ENCODE measurements around the gene ZEB2. TPM values are rescaled to one million over a fixed set of nuclear protein-coding genes. Genes with fewer than 3 reads are reported as not detected.

The ZEB2 gene
- total and polyA plus RNA-seq, 4 donors = 7.6 to 39.6 (median 22.2) TPM

- Histone ChIP-seq H3K4me3 (ENCODE audit: low read depth in 1 of 3, low read length in 3 of 3) (no peak overlapping the region), H3K27ac (ENCODE audit: low read depth in 1 of 2, low read length in 2 of 2) (peak overlapping the region in 1 of 2 donors; percentile 48), H3K9ac (ENCODE audit: low read depth in 1 of 2, low read length in 2 of 2) (no peak overlapping the region), H3K9me3 (ENCODE audit: control insufficient read depth in 4 of 4, low read length in 3 of 4) (no peaks in the 10 kb centered on the region), H3K27me3 (ENCODE audit: control insufficient read depth in 4 of 4, insufficient read depth in 4 of 4, low read length in 3 of 4) (no peaks in the 10 kb centered on the region), H3K36me3 (ENCODE audit: control insufficient read depth in 4 of 4, insufficient read depth in 3 of 4, low read depth in 1 of 4, low read length in 3 of 4) (peaks cover 0 to 3% (median 0%) of the 10 kb centered on the region in 4 donors), H3K4me1 (ENCODE audit: control insufficient read depth in 4 of 4, insufficient read depth in 4 of 4, low read length in 3 of 4) (peaks cover 0 to 4% (median 2%) of the 10 kb centered on the region in 4 donors)
- DNase-seq (ENCODE audit: low spot score) = no peak
- WGBS = 24% methylated on average over 2 of the region's 2 CpGs
- TF ChIP-seq RXRA (IDR thresholded peaks at IDR 0.05) = peak; percentile 43 to 74
- TF ChIP-seq ATF3 (IDR thresholded peaks at IDR 0.05) = peak; percentile 45
- peak in 1 of 2 donors; percentile 58 for TF ChIP-seq JUND (IDR thresholded peaks at IDR 0.05)
- TF ChIP-seq MAX (IDR thresholded peaks at IDR 0.05) = peak; percentile 56
- peak; percentile 57 for TF ChIP-seq HNF4G (IDR thresholded peaks at IDR 0.05)
- peak; percentile 64 for TF ChIP-seq SP1 (IDR thresholded peaks at IDR 0.05)
- peak; percentile 39 for TF ChIP-seq YY1 (IDR thresholded peaks at IDR 0.05)
- TF ChIP-seq CTCF (IDR thresholded peaks at IDR 0.05; ENCODE audit: low read depth, low read length, missing input control) = no peak
- TF ChIP-seq FOXA1 (IDR thresholded peaks at IDR 0.05) = no peak
- peak; percentile 34 for TF ChIP-seq ZBTB33 (IDR thresholded peaks at IDR 0.05)
- no peak for TF ChIP-seq EGR1 (IDR thresholded peaks at IDR 0.05; ENCODE audit: low read depth in 2 of 2)
- TF ChIP-seq NR2F2 (IDR thresholded peaks at IDR 0.05) = no peak
- TF ChIP-seq GABPA (IDR thresholded peaks at IDR 0.05 in 1 of 2, conservative IDR thresholded peaks at IDR 0.05 in 1 of 2) = peak in 1 of 2 donors; percentile 26
- no peak for TF ChIP-seq FOXA2 (IDR thresholded peaks at IDR 0.05)
- peak; percentile 90 for TF ChIP-seq HNF4A (conservative IDR thresholded peaks at IDR 0.05)
- no peak for TF ChIP-seq TAF1 (conservative IDR thresholded peaks at IDR 0.05)
- peak in 1 of 2 donors; percentile 19 for TF ChIP-seq RAD21 (IDR thresholded peaks at IDR 0.05)
- TF ChIP-seq REST (IDR thresholded peaks at IDR 0.05) = peak; percentile 14
Measured at GRCh38 chr2:144412709-144413108, 107.2 kb downstream of the ZEB2 start.
